HFFc6 (cell line): Measurements from ENCODE around the gene ISG20. TPM values are rescaled to one million over a fixed set of nuclear protein-coding genes. Genes with fewer than 3 reads are reported as not detected.

Experiments used
- DNase-seq: peaks from one replicate; pipeline ENCODE4 v3.0.0-alpha.2; 2018
- H3K27ac Mint-ChIP-seq: 2 replicates; pipeline ENCODE4 v1.8.0; 2020; ENCODE audit warnings: mild to moderate bottlenecking, mixed read lengths
- H3K27me3 Mint-ChIP-seq: 2 replicates; pipeline ENCODE4 v1.8.0; 2021; ENCODE audit warnings: mild to moderate bottlenecking, moderate library complexity, mixed read lengths; ENCODE audit not compliant: insufficient read depth
- H3K36me3 Mint-ChIP-seq: 2 replicates; pipeline ENCODE4 v1.8.0; 2021; ENCODE audit warnings: low read depth, mixed read lengths
- H3K4me1 Mint-ChIP-seq: 2 replicates; pipeline ENCODE4 v1.8.0; 2020; ENCODE audit warnings: low read depth, mixed read lengths
- H3K4me3 Mint-ChIP-seq: 2 replicates; pipeline ENCODE4 v1.8.0; 2020; ENCODE audit warnings: mild to moderate bottlenecking, moderate library complexity, mixed read lengths
- H3K9me3 Mint-ChIP-seq: 2 replicates; pipeline ENCODE4 v1.8.0; 2020; ENCODE audit warnings: mild to moderate bottlenecking, mixed read lengths
- long read RNA-seq: library from polyadenylated mRNA; unstranded; transcript quantifications from one replicate; pipeline ENCODE4 v2.0.0, GENCODE V29; 2019
- total RNA-seq, 6 experiments: library from RNA; stranded (reverse); fragmentation: NEBNext Ultra II Directional; extraction: Animal tissue kit (Norgen Biotek cat#: 25700); gene quantifications; 2 replicates in 1 of 6; 3 replicates in 5 of 6; pipeline ENCODE4 v1.2.3, GENCODE V29; 2021
- TF ChIP-seq, protein P1 (sequence below): fragments of 200-600 bp; sonication (generic); IDR thresholded peaks from 2 replicates; pipeline ENCODE4 v1.5.0; 2021; ENCODE audit warnings: antibody characterized with exemption, mild to moderate bottlenecking

The ISG20 gene
- 1 to 10 TPM in 1 of 6 experiments, under 1 TPM in 5; 0.47 to 1.5 (median 0.76) TPM for total RNA-seq
- long read RNA-seq = 0 reads

DNA sequence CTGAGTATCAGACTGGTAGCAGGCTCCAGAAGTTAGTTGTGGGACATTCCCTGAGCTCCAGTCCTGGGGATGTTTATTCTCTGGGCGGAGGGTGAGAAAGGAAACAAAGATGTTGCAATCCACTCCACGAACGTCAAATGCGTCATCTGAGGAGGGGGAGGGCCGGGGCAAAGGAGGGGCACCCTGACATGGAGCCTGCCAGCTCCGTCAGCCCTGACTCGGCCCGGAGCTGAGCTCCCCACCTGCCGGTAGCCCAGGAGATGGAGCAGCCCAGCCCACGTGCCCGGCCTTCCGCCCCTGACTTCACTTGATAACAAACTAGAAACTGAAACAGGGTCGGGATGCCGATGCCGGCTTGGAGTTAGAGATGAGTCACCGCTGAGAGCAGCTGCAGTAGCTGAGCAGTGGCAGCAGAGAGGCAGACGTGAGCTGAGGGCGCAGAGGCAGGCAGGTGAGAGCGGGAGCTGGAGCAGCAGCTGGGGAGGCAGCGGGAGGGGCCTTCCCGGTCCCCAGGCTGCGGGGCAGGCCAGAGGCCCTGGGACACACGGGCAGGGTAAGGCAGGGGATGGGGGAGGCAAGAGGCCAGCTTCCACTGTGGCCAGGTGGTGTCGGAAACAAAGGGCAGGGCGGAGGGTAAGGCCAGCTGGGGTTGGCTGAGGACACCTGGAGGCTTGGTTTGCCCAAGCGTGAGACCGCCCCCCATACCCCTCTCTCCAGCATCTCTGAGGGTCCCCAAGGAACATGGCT lies at the start of gene ISG20:
Gene ISG20 (plus strand): TSS at position 391 of the 747 bp plus-strand sequence. CDS start 351 bp downstream, at position 742.
- Mint-ChIP-seq H3K9me3 (no peaks in the 10 kb centered on the region), H3K4me3 (peak within 1 kb of the TSS; percentile 77), H3K4me1 (peaks cover 44% of the 10 kb centered on the region), H3K27me3 (peaks cover 11% of the 10 kb centered on the region), H3K36me3 (no peaks in the 10 kb centered on the region), H3K27ac (peak within 1 kb of the TSS; percentile 96)
- TF ChIP-seq, protein P1, sequence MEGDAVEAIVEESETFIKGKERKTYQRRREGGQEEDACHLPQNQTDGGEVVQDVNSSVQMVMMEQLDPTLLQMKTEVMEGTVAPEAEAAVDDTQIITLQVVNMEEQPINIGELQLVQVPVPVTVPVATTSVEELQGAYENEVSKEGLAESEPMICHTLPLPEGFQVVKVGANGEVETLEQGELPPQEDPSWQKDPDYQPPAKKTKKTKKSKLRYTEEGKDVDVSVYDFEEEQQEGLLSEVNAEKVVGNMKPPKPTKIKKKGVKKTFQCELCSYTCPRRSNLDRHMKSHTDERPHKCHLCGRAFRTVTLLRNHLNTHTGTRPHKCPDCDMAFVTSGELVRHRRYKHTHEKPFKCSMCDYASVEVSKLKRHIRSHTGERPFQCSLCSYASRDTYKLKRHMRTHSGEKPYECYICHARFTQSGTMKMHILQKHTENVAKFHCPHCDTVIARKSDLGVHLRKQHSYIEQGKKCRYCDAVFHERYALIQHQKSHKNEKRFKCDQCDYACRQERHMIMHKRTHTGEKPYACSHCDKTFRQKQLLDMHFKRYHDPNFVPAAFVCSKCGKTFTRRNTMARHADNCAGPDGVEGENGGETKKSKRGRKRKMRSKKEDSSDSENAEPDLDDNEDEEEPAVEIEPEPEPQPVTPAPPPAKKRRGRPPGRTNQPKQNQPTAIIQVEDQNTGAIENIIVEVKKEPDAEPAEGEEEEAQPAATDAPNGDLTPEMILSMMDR = peak; percentile 69
- DNase-seq = peak; percentile 97

GRCh38 chr15:88590759-88591158 lies 48.1 kb upstream of the ISG20 start:
- Mint-ChIP-seq H3K4me3 (no peak overlapping the region), H3K9me3 (no peaks in the 10 kb centered on the region), H3K27me3 (peaks cover 6% of the 10 kb centered on the region), H3K4me1 (peaks cover 14% of the 10 kb centered on the region), H3K36me3 (no peaks in the 10 kb centered on the region), H3K27ac (no peak overlapping the region)
- TF ChIP-seq, protein P1 = no peak
- DNase-seq = no peak

DNA sequence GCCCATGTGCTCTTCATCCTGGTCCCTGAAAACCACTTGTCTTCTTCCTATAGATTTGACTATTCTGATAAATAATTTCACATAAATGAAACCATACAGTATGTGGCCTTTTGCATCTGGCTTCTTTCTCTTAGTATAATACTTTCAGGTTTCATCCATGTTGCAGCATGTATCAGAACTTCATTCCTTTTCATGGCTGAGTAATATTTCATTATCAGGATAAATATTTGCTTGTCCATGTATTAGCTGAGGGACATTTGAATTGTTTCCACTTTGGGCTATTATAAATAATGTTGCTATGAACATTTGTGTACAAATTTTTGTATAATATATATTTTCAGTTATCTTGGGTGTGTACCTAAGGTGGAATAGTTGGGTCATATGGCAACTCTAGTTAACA lies 47.4 kb upstream of the ISG20 start:
- no peaks in the 10 kb centered on the region for H3K9me3 Mint-ChIP-seq
- TF ChIP-seq, protein P1 = no peak
- H3K27me3 Mint-ChIP-seq = peaks cover 7% of the 10 kb centered on the region
- peaks cover 8% of the 10 kb centered on the region for H3K4me1 Mint-ChIP-seq
- no peak overlapping the region for H3K27ac Mint-ChIP-seq
- no peak overlapping the region for H3K4me3 Mint-ChIP-seq
- H3K36me3 Mint-ChIP-seq = no peaks in the 10 kb centered on the region
- DNase-seq = no peak

GRCh38 chr15:88603885-88604284 lies 34.9 kb upstream of the ISG20 start:
- H3K36me3 Mint-ChIP-seq = peaks cover 4% of the 10 kb centered on the region; the same call in 1 of the 2 replicates
- H3K27me3 Mint-ChIP-seq = peaks cover 47% of the 10 kb centered on the region
- peaks cover 5% of the 10 kb centered on the region; the same call in 1 of the 2 replicates for H3K4me1 Mint-ChIP-seq
- no peak overlapping the region for H3K27ac Mint-ChIP-seq
- no peak overlapping the region for H3K4me3 Mint-ChIP-seq
- TF ChIP-seq, protein P1 = peak; percentile 30; the same call in 1 of the 2 replicates
- no peak for DNase-seq
- no peaks in the 10 kb centered on the region for H3K9me3 Mint-ChIP-seq

DNA sequence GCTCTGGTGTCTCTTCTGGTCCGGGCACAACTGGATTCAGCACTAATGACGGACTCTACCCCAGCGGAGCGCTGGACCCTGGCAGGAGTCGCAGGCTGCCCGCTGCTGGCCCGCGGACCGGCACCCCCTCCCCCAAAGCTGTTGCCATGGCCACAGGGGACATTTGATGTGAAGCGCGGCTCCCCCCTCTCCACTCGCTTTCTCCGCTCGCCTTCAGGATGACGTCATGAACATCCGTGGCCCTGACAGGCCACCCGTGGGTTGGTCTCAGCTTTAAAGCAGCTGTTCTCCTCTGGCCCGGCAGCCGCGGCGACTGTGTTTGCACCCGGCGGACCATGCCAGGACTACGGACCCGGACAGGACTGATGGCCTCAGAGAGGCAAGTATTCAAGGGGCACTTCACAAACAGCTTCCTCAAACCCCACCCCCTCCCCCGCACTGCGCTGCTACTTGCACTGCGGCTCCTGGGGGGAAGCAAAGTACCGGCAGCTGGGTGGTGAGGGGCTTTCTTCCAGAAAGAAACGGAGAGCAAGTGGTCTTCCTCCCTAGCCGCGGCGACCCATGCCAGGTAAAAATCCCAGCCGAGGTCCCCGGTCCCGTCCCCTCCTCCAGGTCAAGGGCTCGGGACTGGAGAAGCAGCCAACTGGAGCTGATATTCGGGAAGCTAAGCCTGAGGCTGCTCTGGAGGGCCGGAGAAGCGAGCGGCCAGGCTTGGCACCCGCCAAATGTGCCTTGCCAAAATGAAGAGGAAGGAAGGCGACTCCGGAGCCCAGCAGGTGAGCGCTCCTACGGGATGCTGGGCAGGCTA lies 34.2 kb upstream of the ISG20 start:
- DNase-seq = no peak
- H3K9me3 Mint-ChIP-seq = no peaks in the 10 kb centered on the region
- TF ChIP-seq, protein P1 = no peak
- peak overlapping the region; percentile 56; the same call in 1 of the 2 replicates for H3K4me3 Mint-ChIP-seq
- H3K27me3 Mint-ChIP-seq = peaks cover 49% of the 10 kb centered on the region
- H3K36me3 Mint-ChIP-seq = peaks cover 4% of the 10 kb centered on the region; the same call in 1 of the 2 replicates
- H3K27ac Mint-ChIP-seq = no peak overlapping the region
- peaks cover 5% of the 10 kb centered on the region; the same call in 1 of the 2 replicates for H3K4me1 Mint-ChIP-seq
